ENCODE measurements around the gene GNRHR.

Gene GNRHR

DNA sequence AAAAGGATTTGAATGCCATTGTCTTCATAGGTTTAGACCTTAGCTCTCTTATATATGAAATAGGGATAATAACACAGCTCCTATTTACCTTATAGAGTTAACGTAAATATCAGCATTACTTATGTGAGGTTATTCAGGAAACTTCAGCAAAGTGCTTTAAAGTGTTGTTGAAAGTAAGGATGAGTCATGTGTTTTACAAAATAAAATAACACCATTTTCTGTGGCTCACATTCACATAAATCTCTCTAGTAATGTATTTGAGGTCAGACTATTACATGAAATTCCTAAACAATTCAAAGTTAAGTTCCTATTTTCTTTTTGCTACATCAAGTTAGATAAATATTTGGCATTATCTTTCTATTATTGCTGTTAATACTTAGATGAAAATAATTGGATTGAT is 2.9 kb downstream of the GNRHR start:
- TF ChIP-seq, protein P1, sequence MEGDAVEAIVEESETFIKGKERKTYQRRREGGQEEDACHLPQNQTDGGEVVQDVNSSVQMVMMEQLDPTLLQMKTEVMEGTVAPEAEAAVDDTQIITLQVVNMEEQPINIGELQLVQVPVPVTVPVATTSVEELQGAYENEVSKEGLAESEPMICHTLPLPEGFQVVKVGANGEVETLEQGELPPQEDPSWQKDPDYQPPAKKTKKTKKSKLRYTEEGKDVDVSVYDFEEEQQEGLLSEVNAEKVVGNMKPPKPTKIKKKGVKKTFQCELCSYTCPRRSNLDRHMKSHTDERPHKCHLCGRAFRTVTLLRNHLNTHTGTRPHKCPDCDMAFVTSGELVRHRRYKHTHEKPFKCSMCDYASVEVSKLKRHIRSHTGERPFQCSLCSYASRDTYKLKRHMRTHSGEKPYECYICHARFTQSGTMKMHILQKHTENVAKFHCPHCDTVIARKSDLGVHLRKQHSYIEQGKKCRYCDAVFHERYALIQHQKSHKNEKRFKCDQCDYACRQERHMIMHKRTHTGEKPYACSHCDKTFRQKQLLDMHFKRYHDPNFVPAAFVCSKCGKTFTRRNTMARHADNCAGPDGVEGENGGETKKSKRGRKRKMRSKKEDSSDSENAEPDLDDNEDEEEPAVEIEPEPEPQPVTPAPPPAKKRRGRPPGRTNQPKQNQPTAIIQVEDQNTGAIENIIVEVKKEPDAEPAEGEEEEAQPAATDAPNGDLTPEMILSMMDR (conservative IDR thresholded peaks at IDR 0.05; ENCODE audit: control insufficient read depth, insufficient read depth, low read depth, low read length): no peak
- peak; percentile 51 for DNase-seq (ENCODE audit: low read depth)
- H3K4me3 ChIP-seq (ENCODE audit: control insufficient read depth, low read depth, low read length): no peak overlapping the region

DNA sequence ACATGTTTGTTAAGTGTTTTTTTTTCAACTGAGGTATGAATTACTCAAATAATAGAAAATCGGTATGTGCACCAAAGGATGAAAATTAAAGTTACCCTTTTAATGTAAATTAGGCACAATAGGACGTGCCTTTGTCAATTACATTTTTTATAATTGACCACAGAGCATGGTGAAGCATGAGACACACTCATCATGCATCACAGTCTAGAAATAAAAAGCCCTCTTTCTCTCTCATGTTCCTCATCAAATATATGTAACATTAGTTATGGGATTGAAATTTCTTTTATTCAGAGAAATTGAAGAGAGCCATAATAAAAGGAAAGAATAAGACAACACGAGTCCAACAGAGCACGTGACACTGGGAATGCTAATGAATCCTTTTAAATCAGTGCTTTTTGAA is 3.5 kb downstream of the GNRHR start:
- H3K4me3 ChIP-seq (ENCODE audit: control insufficient read depth, low read depth, low read length): no peak overlapping the region
- TF ChIP-seq, protein P1 (conservative IDR thresholded peaks at IDR 0.05; ENCODE audit: control insufficient read depth, insufficient read depth, low read depth, low read length): no peak
- no peak for DNase-seq (ENCODE audit: low read depth)

DNA sequence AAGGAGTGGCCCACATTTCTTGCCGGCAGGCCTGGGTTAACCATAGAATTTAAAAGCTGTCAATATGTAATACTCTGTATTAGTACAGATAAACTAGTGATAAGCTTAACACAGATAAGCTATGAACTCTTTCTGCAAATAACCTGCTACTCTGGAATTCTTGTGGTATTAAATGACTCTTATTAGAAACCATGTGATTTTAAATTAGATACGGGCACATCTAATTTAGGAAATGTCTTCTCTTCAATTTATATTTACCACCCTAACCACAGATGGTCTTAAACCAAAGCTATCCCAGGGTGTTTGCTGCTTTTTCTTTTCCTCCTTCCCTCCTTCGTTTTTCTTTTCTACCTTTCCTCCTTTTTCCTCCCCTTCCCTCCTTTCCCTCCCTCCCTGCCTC is 4.9 kb downstream of the GNRHR start:
- TF ChIP-seq, protein P1 (conservative IDR thresholded peaks at IDR 0.05; ENCODE audit: control insufficient read depth, insufficient read depth, low read depth, low read length): no peak
- H3K4me3 ChIP-seq (ENCODE audit: control insufficient read depth, low read depth, low read length): no peak overlapping the region
- DNase-seq (ENCODE audit: low read depth): no peak

DNA sequence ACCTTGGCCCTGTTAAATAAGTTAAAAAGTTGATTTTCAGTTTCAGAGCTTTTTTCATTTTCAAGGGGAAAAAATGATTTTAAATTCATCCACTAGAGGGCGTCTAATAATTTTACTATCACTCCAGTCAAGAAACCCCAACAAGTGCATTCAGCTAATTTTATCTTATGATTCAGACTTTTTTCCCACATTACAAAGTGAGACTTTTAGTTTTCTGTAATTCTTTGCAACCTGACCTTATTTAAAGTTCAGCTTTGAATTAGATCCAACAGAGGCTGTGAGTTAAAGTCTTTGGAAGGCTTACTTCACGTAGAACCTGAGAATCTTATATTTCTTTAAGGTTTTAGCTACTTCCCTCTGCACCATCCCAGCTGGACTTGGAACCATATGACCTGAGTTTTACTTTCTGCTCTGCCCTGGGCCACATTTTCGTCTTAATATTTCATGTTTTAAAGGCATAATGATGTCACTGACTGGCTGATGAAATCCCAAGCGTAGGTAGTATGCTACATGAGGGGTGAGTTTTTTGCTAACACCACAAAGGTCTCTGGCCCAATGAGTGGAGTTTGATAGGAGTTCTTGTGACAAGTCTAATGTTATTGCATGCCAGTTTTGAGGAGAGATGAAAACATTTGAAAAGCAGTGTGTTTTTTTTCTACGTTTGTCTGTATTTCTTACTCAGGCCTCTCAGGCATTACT is 7.2 kb downstream of the GNRHR start:
- no peak overlapping the region for H3K4me3 ChIP-seq (ENCODE audit: control insufficient read depth, low read depth, low read length)
- peak; percentile 53 for DNase-seq (ENCODE audit: low read depth)
- TF ChIP-seq, protein P1 (conservative IDR thresholded peaks at IDR 0.05; ENCODE audit: control insufficient read depth, insufficient read depth, low read depth, low read length): peak; percentile 49

DNA sequence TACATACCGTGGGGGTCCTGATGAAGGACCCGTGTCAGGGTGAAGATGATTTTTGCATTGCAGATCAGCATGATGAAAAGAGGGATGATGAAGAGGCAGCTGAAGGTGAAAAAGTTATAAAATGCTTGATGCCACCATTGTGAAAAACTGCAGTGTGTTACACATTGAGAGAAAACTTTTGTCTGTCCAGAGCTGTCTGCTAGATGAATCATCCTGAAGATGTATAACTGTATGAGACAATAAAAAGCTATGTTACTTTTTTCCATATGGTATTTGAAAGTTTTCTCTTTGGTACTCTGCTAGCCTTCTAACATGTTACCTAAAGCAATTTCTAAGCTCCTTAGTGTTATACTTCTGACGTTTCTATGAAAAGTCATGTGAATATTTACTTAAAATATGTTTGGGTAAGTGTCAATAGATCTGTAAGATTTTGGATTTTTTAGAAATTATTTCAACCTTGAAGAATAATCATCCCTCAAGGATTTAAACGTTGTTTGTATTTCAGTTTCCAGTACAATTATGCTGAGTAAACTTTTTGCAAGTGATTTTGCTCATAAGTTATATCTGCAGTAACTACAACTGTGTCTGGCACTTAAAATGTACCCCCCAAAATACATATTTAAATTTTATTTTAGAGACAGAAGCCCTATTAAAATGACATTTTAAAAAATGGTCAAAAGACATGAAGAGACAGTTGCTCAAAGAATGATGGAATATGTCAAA is 9.5 kb downstream of the GNRHR start:
- TF ChIP-seq, protein P1 (conservative IDR thresholded peaks at IDR 0.05; ENCODE audit: control insufficient read depth, insufficient read depth, low read depth, low read length): no peak
- no peak overlapping the region for H3K4me3 ChIP-seq (ENCODE audit: control insufficient read depth, low read depth, low read length)
- DNase-seq (ENCODE audit: low read depth): peak; percentile 58

DNA sequence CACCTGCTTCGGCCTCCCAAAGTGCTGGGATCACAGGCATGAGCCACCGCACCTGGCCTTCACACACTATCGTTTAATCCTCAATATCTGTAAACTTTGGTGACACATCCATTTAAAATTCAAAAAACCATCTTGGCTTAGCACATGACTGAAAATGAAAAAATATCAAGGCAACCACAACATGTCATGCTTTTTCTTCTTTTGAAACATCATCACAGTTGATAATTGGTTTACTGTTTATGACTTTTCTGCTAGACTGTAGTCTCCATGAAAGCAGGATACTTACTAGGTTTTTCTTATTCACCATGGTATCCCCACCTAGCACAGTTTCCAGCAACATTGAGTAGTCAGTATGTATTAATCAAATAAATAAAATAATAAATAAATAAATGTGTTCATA is 11.0 kb downstream of the GNRHR start:
- no peak overlapping the region for H3K4me3 ChIP-seq (ENCODE audit: control insufficient read depth, low read depth, low read length)
- TF ChIP-seq, protein P1 (conservative IDR thresholded peaks at IDR 0.05; ENCODE audit: control insufficient read depth, insufficient read depth, low read depth, low read length): no peak
- DNase-seq (ENCODE audit: low read depth): no peak
